ENCODE measurements around the gene TTLL12. TPM values are rescaled to one million over a fixed set of nuclear protein-coding genes. Genes with fewer than 3 reads are reported as not detected.

TTLL12 gene
- total RNA-seq, 1 experiment from 2014 or later = 100 TPM

GRCh38 chr22:43206509-43207161 is 19.7 kb upstream of the TTLL12 start:
- no peak overlapping the region for H3K9ac ChIP-seq (ENCODE audit: low read length)
- no peaks in the 10 kb centered on the region for H3K9me2 ChIP-seq (ENCODE audit: insufficient read depth)
- H3K27me3 ChIP-seq (ENCODE audit: insufficient read depth, low read length) = no peaks in the 10 kb centered on the region
- ChIA-PET POLR2A (no interaction called here), RAD21 (ENCODE audit: low non-redundant PET in 1 of 2, low total read pairs in 2 of 2, uncharacterized antibody in 2 of 2, unreplicated experiment in 2 of 2) (no interaction called here), CTCF (interaction anchor here (1.9 kb wide), 1 partner anchor 19 kb away, joined by 11 read pairs; no protein-coding TSS in a partner anchor)
- no peaks in the 10 kb centered on the region for H3K36me3 ChIP-seq (ENCODE audit: control insufficient read depth in 1 of 2, insufficient read depth in 2 of 2, low read length in 2 of 2)
- no TSS peak for BruUV-seq (replicated peaks)
- H3K4me2 ChIP-seq (ENCODE audit: low read length) = no peak overlapping the region
- peaks cover 0 to 11% of the 10 kb centered on the region in 2 experiments; a peak in 2 of 4 replicates for H3K4me1 ChIP-seq (ENCODE audit: control insufficient read depth in 1 of 2, insufficient read depth in 2 of 2, low read length in 2 of 2)
- TF ChIP-seq ZFX (IDR thresholded peaks at IDR 0.05) = no peak
- TF ChIP-seq MAX (IDR thresholded peaks at IDR 0.05) = no peak
- TF ChIP-seq FOSL1 (IDR thresholded peaks at IDR 0.05; ENCODE audit: low read depth) = no peak
- no peak for TF ChIP-seq SP1 (IDR thresholded peaks at IDR 0.05; ENCODE audit: low read depth)
- TF ChIP-seq EZH2phosphoT487 (IDR thresholded peaks at IDR 0.05; ENCODE audit: borderline replicate concordance) = no peak
- no peak for TF ChIP-seq EZH2 (IDR thresholded peaks at IDR 0.05)
- TF ChIP-seq RAD21 (IDR thresholded peaks at IDR 0.05; ENCODE audit: low read depth) = no peak
- TF ChIP-seq CEBPB (IDR thresholded peaks at IDR 0.05; ENCODE audit: low read depth) = no peak
- TF ChIP-seq ATF3 (IDR thresholded peaks at IDR 0.05) = no peak
- no peak for TF ChIP-seq POLR2AphosphoS5 (IDR thresholded peaks at IDR 0.05; ENCODE audit: low read depth, low read length)
- no peak for TF ChIP-seq SIN3A (IDR thresholded peaks at IDR 0.05; ENCODE audit: low read depth)
- no peak for TF ChIP-seq EGR1 (IDR thresholded peaks at IDR 0.05; ENCODE audit: low read depth)
- TF ChIP-seq JUND (IDR thresholded peaks at IDR 0.05) = no peak
- TF ChIP-seq POLR2A (IDR thresholded peaks at IDR 0.05; ENCODE audit: borderline replicate concordance, extremely low read depth, insufficient read depth, insufficient read length) = no peak
- H2AFZ ChIP-seq (ENCODE audit: low read depth, low read length, poor library complexity, severe bottlenecking) = no peak overlapping the region
- no peaks in the 10 kb centered on the region for H3K79me2 ChIP-seq (ENCODE audit: insufficient read depth, low read length)
- DNase-seq (ENCODE audit: low read depth, low spot score) (no peak), ATAC-seq (no peak)
- intact Hi-C loops (cut with micrococcal nuclease) = no loop called here
- no peaks in the 10 kb centered on the region for H3K9me3 ChIP-seq (ENCODE audit: control insufficient read depth in 1 of 2, insufficient read depth in 1 of 2, low read depth in 1 of 2, low read length in 2 of 2)
- H4K20me1 ChIP-seq (ENCODE audit: insufficient read depth) = no peaks in the 10 kb centered on the region
- H3K4me3 ChIP-seq (replicated peaks in 1 of 2; ENCODE audit: low read depth in 1 of 2, low read length in 2 of 2) = no peak overlapping the region
- H3K27ac ChIP-seq (ENCODE audit: low read depth, low read length) = no peak overlapping the region

Measured in HCT116 (cell line).